Adrenal gland (tissue), 5 donors: ENCODE measurements around the gene KIAA0930.

Experiments
- POLR2A ChIP-seq, 2 donors: fragments of 450-650 bp; IDR thresholded peaks; one replicate each; pipeline ENCODE4 v1.6.1; 2017; ENCODE audit warnings: antibody characterized with exemption in 2 of 2, mild to moderate bottlenecking in 2 of 2, moderate library complexity in 1 of 2
- TF ChIP-seq, protein P1 (sequence below), 6 experiments: fragments of 450-650 bp in 4 of 6; fragments of 200-600 bp in 2 of 6; sonication (generic) in 1 of 6; IDR thresholded peaks; 1 replicate in 5 of 6; 2 replicates in 1 of 6; pipeline versions ENCODE4 v1.5.1 to v1.8.0; 2016 to 2021; ENCODE audit warnings: antibody characterized with exemption in 6 of 6, mild to moderate bottlenecking in 2 of 6, moderate library complexity in 1 of 6
- donor health status: DM: no; HTN: no; CAD: no.

DNA sequence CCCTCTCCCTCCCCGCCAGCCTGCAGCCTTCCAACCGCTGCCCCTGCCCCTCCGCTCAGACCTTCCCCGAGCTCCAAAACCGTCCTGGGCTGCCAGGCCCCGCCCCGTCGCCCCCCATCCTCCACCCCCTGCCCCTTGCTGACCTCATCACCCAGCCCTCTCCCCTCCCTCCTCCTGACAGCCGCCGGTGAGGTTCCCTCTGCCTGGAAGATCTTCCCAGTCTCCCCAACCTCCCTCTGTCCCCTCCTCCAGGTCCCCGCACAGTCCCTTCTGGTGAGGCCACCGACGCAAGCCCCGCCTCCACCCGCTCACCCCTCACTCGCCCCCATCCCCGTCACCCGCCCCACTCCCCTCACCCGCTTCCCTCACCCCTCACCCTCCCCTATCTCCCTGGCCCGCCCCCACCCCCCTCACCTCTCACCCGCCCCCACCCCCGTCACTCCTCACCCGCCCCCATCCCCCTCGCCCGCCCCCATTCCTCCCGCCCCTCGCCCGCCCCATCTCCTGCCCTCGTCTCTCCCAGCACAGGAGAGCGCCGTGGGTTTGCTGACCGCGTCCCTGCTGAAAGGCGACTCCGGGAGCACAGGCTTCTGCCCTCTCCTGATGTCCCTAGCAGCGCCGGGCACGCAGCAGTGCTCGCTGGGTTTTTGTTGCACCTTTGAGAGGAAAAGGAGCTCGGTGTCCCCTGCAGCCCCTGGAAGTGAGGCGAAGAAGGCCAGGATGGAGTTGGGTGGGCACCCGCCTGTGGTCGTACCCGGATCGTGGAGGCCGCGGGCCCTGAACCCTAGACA lies 27.7 kb upstream of the KIAA0930 start:
- TF ChIP-seq, protein P1, sequence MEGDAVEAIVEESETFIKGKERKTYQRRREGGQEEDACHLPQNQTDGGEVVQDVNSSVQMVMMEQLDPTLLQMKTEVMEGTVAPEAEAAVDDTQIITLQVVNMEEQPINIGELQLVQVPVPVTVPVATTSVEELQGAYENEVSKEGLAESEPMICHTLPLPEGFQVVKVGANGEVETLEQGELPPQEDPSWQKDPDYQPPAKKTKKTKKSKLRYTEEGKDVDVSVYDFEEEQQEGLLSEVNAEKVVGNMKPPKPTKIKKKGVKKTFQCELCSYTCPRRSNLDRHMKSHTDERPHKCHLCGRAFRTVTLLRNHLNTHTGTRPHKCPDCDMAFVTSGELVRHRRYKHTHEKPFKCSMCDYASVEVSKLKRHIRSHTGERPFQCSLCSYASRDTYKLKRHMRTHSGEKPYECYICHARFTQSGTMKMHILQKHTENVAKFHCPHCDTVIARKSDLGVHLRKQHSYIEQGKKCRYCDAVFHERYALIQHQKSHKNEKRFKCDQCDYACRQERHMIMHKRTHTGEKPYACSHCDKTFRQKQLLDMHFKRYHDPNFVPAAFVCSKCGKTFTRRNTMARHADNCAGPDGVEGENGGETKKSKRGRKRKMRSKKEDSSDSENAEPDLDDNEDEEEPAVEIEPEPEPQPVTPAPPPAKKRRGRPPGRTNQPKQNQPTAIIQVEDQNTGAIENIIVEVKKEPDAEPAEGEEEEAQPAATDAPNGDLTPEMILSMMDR (IDR thresholded peaks at IDR 0.05), result no peak
- TF ChIP-seq POLR2A (IDR thresholded peaks at IDR 0.05), result no peak
